DOHH2 (cell line): ENCODE data around the gene ADAMTSL1.

Experiments
- EZH2phosphoT487 ChIP-seq: fragments of 200-600 bp; sonication (generic); IDR thresholded peaks from 2 replicates; pipeline ENCODE4 v1.6.1; 2017; ENCODE audit warnings: borderline replicate concordance, mild to moderate bottlenecking, antibody characterized with exemption, low read length, moderate library complexity, mixed read lengths
- TF ChIP-seq, protein P1 (sequence below): fragments of 200-600 bp; sonication (generic); IDR thresholded peaks from one replicate; pipeline ENCODE4 v1.5.1; 2014; ENCODE audit warnings: antibody characterized with exemption, mild to moderate bottlenecking, low read depth, low read length; ENCODE audit not compliant: poor library complexity, severe bottlenecking

DNA sequence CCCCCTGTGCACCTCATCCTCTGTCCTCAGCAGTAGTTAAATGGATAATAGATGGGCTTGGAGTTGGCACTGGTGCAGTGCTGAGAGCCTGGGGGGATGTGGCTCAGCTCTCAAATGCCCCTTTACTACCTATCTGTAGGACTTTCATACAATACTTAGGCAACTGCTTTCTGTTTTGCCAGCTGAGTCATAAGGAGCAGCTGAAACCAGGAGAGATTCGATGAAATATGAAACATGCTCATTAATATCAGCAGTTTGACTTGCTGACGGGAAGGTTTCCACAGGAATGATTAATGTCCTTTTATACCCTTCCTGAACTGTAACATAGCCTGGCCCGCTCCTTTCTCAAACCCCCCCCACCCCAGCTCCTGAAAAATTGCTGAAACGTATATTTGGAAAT, 416.4 kb downstream of the ADAMTSL1 start:
- TF ChIP-seq, protein P1, sequence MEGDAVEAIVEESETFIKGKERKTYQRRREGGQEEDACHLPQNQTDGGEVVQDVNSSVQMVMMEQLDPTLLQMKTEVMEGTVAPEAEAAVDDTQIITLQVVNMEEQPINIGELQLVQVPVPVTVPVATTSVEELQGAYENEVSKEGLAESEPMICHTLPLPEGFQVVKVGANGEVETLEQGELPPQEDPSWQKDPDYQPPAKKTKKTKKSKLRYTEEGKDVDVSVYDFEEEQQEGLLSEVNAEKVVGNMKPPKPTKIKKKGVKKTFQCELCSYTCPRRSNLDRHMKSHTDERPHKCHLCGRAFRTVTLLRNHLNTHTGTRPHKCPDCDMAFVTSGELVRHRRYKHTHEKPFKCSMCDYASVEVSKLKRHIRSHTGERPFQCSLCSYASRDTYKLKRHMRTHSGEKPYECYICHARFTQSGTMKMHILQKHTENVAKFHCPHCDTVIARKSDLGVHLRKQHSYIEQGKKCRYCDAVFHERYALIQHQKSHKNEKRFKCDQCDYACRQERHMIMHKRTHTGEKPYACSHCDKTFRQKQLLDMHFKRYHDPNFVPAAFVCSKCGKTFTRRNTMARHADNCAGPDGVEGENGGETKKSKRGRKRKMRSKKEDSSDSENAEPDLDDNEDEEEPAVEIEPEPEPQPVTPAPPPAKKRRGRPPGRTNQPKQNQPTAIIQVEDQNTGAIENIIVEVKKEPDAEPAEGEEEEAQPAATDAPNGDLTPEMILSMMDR = no peak
- TF ChIP-seq EZH2phosphoT487 = no peak
